Measurements from ENCODE around the gene PDE4C. TPM values are rescaled to one million over a fixed set of nuclear protein-coding genes. Genes with fewer than 3 reads are reported as not detected.

Gene PDE4C
- total RNA-seq, 1 donor from 2014 or later: 1.8 TPM

GRCh38 chr19:18257503-18258470, 31.5 kb upstream of the PDE4C start:
- ATAC-seq (ENCODE audit: poor library complexity) (no peak), DNase-seq (no peak)
- intact Hi-C loops (cut with DNase I): no loop called here

GRCh38 chr19:18254546-18255503, 28.6 kb upstream of the PDE4C start:
- no peak for DNase-seq
- ATAC-seq (ENCODE audit: poor library complexity): no peak
- intact Hi-C loops (cut with DNase I): loop anchor here (5.0 kb wide), 1 partner anchor 143 kb away; no protein-coding TSS in a partner anchor

GRCh38 chr19:18253716-18254115, 27.5 kb upstream of the PDE4C start:
- intact Hi-C loops (cut with DNase I): loop anchor here (2.0 to 5.0 kb wide), 2 partner anchors 45 to 141 kb away; no protein-coding TSS in a partner anchor
- DNase-seq (no peak), ATAC-seq (ENCODE audit: poor library complexity) (peak; percentile 42)

- ATAC-seq (ENCODE audit: poor library complexity) (no peak), DNase-seq (no peak)
- intact Hi-C loops (cut with DNase I): loop anchor here (2.0 to 5.0 kb wide), 2 partner anchors 44 to 141 kb away; no protein-coding TSS in a partner anchor
Measured at GRCh38 chr19:18253130-18253529, 26.9 kb upstream of the PDE4C start.

- intact Hi-C loops (cut with DNase I): loop anchor here (2.0 to 5.0 kb wide), 2 partner anchors 44 to 140 kb away; no protein-coding TSS in a partner anchor
- ATAC-seq (ENCODE audit: poor library complexity) (no peak), DNase-seq (no peak)
Measured at GRCh38 chr19:18252370-18252717, 26.1 kb upstream of the PDE4C start.

GRCh38 chr19:18251587-18252369, 25.5 kb upstream of the PDE4C start:
- DNase-seq (peak; percentile 76), ATAC-seq (ENCODE audit: poor library complexity) (peak; percentile 80)
- intact Hi-C loops (cut with DNase I): loop anchor here (2.0 to 5.0 kb wide), 2 partner anchors 43 to 139 kb away; no protein-coding TSS in a partner anchor

GRCh38 chr19:18249834-18250233, 23.6 kb upstream of the PDE4C start:
- DNase-seq: no peak
- ATAC-seq (ENCODE audit: poor library complexity): no peak

GRCh38 chr19:18245297-18245696, 19.1 kb upstream of the PDE4C start:
- DNase-seq (no peak), ATAC-seq (ENCODE audit: poor library complexity) (no peak)
- intact Hi-C loops (cut with DNase I): no loop called here

More at GRCh38 chr19:18249834-18250233, 23.6 kb upstream of the PDE4C start:
- intact Hi-C loops (cut with DNase I): loop anchor here (5.0 kb wide), 1 partner anchor 138 kb away; no protein-coding TSS in a partner anchor

GRCh38 chr19:18239303-18239702, 13.1 kb upstream of the PDE4C start:
- intact Hi-C loops (cut with DNase I): no loop called here
- ATAC-seq (ENCODE audit: poor library complexity) (no peak), DNase-seq (no peak)

GRCh38 chr19:18234194-18234593, 8.0 kb upstream of the PDE4C start:
- ATAC-seq (ENCODE audit: poor library complexity): no peak
- DNase-seq: no peak
- intact Hi-C loops (cut with DNase I): no loop called here

GRCh38 chr19:18233224-18233825, 7.1 kb upstream of the PDE4C start:
- ATAC-seq (ENCODE audit: poor library complexity) (peak; percentile 62), DNase-seq (peak; percentile 59)
- intact Hi-C loops (cut with DNase I): no loop called here

GRCh38 chr19:18232540-18233223, 6.4 kb upstream of the PDE4C start:
- intact Hi-C loops (cut with DNase I): no loop called here
- DNase-seq: no peak
- ATAC-seq (ENCODE audit: poor library complexity): no peak

GRCh38 chr19:18231775-18232174, 5.5 kb upstream of the PDE4C start:
- no peak for ATAC-seq (ENCODE audit: poor library complexity)

GRCh38 chr19:18230941-18231734, 4.9 kb upstream of the PDE4C start:
- no peak for ATAC-seq (ENCODE audit: poor library complexity)
- intact Hi-C loops (cut with DNase I): no loop called here

More at GRCh38 chr19:18231775-18232174, 5.5 kb upstream of the PDE4C start:
- DNase-seq: no peak
- intact Hi-C loops (cut with DNase I): no loop called here

GRCh38 chr19:18229915-18230314, 3.7 kb upstream of the PDE4C start:
- ATAC-seq (ENCODE audit: poor library complexity): no peak
- DNase-seq: no peak
- intact Hi-C loops (cut with DNase I): no loop called here

More at GRCh38 chr19:18230941-18231734, 4.9 kb upstream of the PDE4C start:
- DNase-seq: no peak

GRCh38 chr19:18229474-18229873, 3.2 kb upstream of the PDE4C start:
- intact Hi-C loops (cut with DNase I): no loop called here
- ATAC-seq (ENCODE audit: poor library complexity) (no peak), DNase-seq (no peak)
